GM18868 (cell line): ENCODE measurements around the gene DCUN1D5.

Source experiments
- ATAC-seq: cut with Tn5 transposase; IDR thresholded peaks from one replicate; pipeline ENCODE4 v1.9.1; 2021; ENCODE audit warnings: mild to moderate bottlenecking, moderate library complexity; ENCODE audit not compliant: unreplicated experiment

Gene DCUN1D5

GRCh38 chr11:103061656-103062055 is 30.3 kb downstream of the DCUN1D5 start:
- ATAC-seq = no peak

- ATAC-seq = peak; percentile 76
Observed at GRCh38 chr11:103055221-103055890, 36.6 kb downstream of the DCUN1D5 start.

GRCh38 chr11:103053997-103054396 is 38.0 kb downstream of the DCUN1D5 start:
- no peak for ATAC-seq

- ATAC-seq = no peak
Observed at GRCh38 chr11:103051981-103052380, 40.0 kb downstream of the DCUN1D5 start.

GRCh38 chr11:103051151-103051801 is 40.7 kb downstream of the DCUN1D5 start:
- no peak for ATAC-seq

- no peak for ATAC-seq
Observed at GRCh38 chr11:103050351-103050750, 41.6 kb downstream of the DCUN1D5 start.

- no peak for ATAC-seq
Observed at GRCh38 chr11:103047837-103048236, 44.1 kb downstream of the DCUN1D5 start.

GRCh38 chr11:103043826-103044678 is 47.9 kb downstream of the DCUN1D5 start:
- no peak for ATAC-seq

GRCh38 chr11:103042161-103042560 is 49.8 kb downstream of the DCUN1D5 start:
- ATAC-seq = no peak

- ATAC-seq = peak; percentile 97
Observed at GRCh38 chr11:103035791-103036434, 56.0 kb downstream of the DCUN1D5 start.

GRCh38 chr11:103035216-103035615 is 56.7 kb downstream of the DCUN1D5 start:
- ATAC-seq = peak; percentile 48

- no peak for ATAC-seq
Observed at GRCh38 chr11:103031834-103032233, 60.1 kb downstream of the DCUN1D5 start.

- no peak for ATAC-seq
Observed at GRCh38 chr11:103029401-103029800, 62.6 kb downstream of the DCUN1D5 start.

- peak; percentile 98 for ATAC-seq
Observed at GRCh38 chr11:103028304-103029020, 63.5 kb downstream of the DCUN1D5 start.

- no peak for ATAC-seq
Observed at GRCh38 chr11:103024086-103024485, 67.9 kb downstream of the DCUN1D5 start.

GRCh38 chr11:103016031-103016430 is 75.9 kb downstream of the DCUN1D5 start:
- ATAC-seq = no peak

GRCh38 chr11:103013421-103013820 is 78.5 kb downstream of the DCUN1D5 start:
- ATAC-seq = no peak
